SU-DHL-6 (cell line): ENCODE data around the gene TBC1D22A.
"Not testable (repeated sequence)": the region's sequence is repeated elsewhere in the genome, so short reads cannot be mapped to it uniquely, and the experiment has no call there.

ENCODE experiments used
- H2AFZ ChIP-seq: fragments of 200-600 bp; sonication (generic); 2 replicates; pipeline ENCODE4 v1.6.1; 2014; ENCODE audit warnings: low read depth, mild to moderate bottlenecking, moderate library complexity, mixed read lengths, antibody characterized with exemption, low read length; ENCODE audit not compliant: severe bottlenecking
- H3F3A ChIP-seq: fragments of 200-600 bp; shearing (Covaris generic); 2 replicates; pipeline ENCODE4 v1.6.0; 2016; ENCODE audit warnings: antibody characterized with exemption, mild to moderate bottlenecking; ENCODE audit not compliant: insufficient read depth
- H3K27ac ChIP-seq: fragments of 200-600 bp; sonication (generic); 2 replicates; pipeline ENCODE4 v1.5.1; 2016; ENCODE audit warnings: low read depth, mild to moderate bottlenecking, low read length, moderate library complexity, mixed read lengths
- H3K27me3 ChIP-seq: fragments of 200-600 bp; sonication (generic), shearing (Covaris generic); 2 replicates; pipeline ENCODE4 v1.6.0; 2014; ENCODE audit warnings: mild to moderate bottlenecking, low read length
- H3K36me3 ChIP-seq: fragments of 200-600 bp; sonication (generic); 2 replicates; pipeline ENCODE4 v1.6.1; 2014; ENCODE audit warnings: mild to moderate bottlenecking, low read length, mixed read lengths
- H3K4me2 ChIP-seq: fragments of 300-600, 200-600 bp; shearing (Covaris generic), sonication (generic); 2 replicates; pipeline ENCODE4 v1.6.0; 2014; ENCODE audit warnings: low read length, low read depth, mild to moderate bottlenecking; ENCODE audit not compliant: poor library complexity, severe bottlenecking
- H3K4me3 ChIP-seq: fragments of 200-600 bp; sonication (generic); 2 replicates; pipeline ENCODE4 v1.5.1; 2014; ENCODE audit warnings: antibody characterized with exemption, low read length, mild to moderate bottlenecking, mixed read lengths; ENCODE audit not compliant: insufficient read depth, poor library complexity, severe bottlenecking
- H3K79me2 ChIP-seq: fragments of 200-600 bp; sonication (generic); 2 replicates; pipeline ENCODE4 v1.6.1; 2014; ENCODE audit warnings: mild to moderate bottlenecking, low read length, moderate library complexity; ENCODE audit not compliant: insufficient read depth
- H3K9ac ChIP-seq: fragments of 200-600 bp; sonication (generic); 2 replicates; pipeline ENCODE4 v1.7.0; 2014; ENCODE audit warnings: mild to moderate bottlenecking, low read length
- H3K9me2 ChIP-seq: fragments of 200-600 bp; sonication (generic); replicated peaks from 2 replicates; pipeline ENCODE4 v1.6.1; 2014; ENCODE audit warnings: low read length; ENCODE audit not compliant: insufficient read depth
- H3K9me3 ChIP-seq: fragments of 200-600 bp; sonication (generic); 2 replicates; pipeline ENCODE4 v1.6.1; 2014; ENCODE audit warnings: low read length, mixed read lengths; ENCODE audit not compliant: insufficient read depth
- H4K20me1 ChIP-seq: fragments of 200-600 bp; sonication (generic); 2 replicates; pipeline ENCODE4 v1.6.1; 2014; ENCODE audit warnings: low read depth, mild to moderate bottlenecking, antibody characterized with exemption, low read length, moderate library complexity, mixed read lengths
- CTCF ChIP-seq: fragments of 200-600 bp; sonication (generic); IDR thresholded peaks from one replicate; pipeline ENCODE4 v1.5.1; 2017; ENCODE audit warnings: antibody characterized with exemption, mild to moderate bottlenecking, low read length, moderate library complexity; ENCODE audit not compliant: insufficient read depth, poor library complexity, severe bottlenecking
- EZH2phosphoT487 ChIP-seq: fragments of 200-600 bp; sonication (generic), shearing (Covaris generic); conservative IDR thresholded peaks from 2 replicates; pipeline ENCODE4 v1.6.1; 2018; ENCODE audit warnings: mild to moderate bottlenecking, antibody characterized with exemption, low read length, moderate library complexity, mixed read lengths

TBC1D22A gene

DNA sequence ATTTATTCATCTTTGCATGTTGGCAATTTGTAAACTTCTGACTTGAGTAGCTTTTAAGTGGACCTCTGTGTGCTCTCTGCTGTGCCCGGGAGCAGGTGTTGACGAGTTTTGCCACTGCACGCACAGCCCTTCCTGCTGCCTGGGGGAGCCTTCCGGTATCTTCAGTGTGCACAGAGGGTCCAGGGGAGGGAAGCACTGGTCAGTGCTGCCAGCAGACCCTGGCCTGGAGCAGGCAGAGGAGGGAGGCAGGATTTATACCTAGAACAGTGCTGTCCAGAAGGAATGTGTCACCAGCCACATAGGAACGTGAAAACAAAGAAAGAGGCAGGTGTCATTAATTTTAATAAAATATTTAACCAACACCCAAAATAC lies 403.6 kb downstream of the TBC1D22A start:
- Histone ChIP-seq H3K27me3 (no peaks in the 10 kb centered on the region), H3K27ac (peak overlapping the region; percentile 84), H3F3A (peaks cover 7% of the 10 kb centered on the region; the same call in 1 of the 2 replicates), H3K79me2 (no peaks in the 10 kb centered on the region), H2AFZ (no peak overlapping the region), H3K36me3 (0 out of 2 replicates have a peak, but pooled peaks cover 7% of the 10 kb centered on the region), H4K20me1 (no peaks in the 10 kb centered on the region), H3K4me2 (peak overlapping the region; percentile 36), H3K9me2 (no peaks in the 10 kb centered on the region), H3K9me3 (no peaks in the 10 kb centered on the region; the same call in 1 of the 2 replicates), H3K9ac (0 out of 2 replicates have a peak overlapping the region, but pooled peaks have one; percentile 2), H3K4me3 (no peak overlapping the region)
- TF ChIP-seq CTCF: no peak
- TF ChIP-seq EZH2phosphoT487: no peak

- Histone ChIP-seq H3K4me2 (peak overlapping the region; percentile 36), H4K20me1 (no peaks in the 10 kb centered on the region), H3K27ac (peak overlapping the region; percentile 84), H2AFZ (no peak overlapping the region), H3K4me3 (no peak overlapping the region), H3K79me2 (no peaks in the 10 kb centered on the region), H3K9me2 (no peaks in the 10 kb centered on the region), H3K36me3 (0 out of 2 replicates have a peak, but pooled peaks cover 7% of the 10 kb centered on the region), H3K9me3 (no peaks in the 10 kb centered on the region; the same call in 1 of the 2 replicates), H3K27me3 (no peaks in the 10 kb centered on the region), H3F3A (peaks cover 7% of the 10 kb centered on the region; the same call in 1 of the 2 replicates), H3K9ac (no peak overlapping the region)
- no peak for TF ChIP-seq EZH2phosphoT487
- TF ChIP-seq CTCF: no peak
Observed at GRCh38 chr22:47166446-47167016, 404.1 kb downstream of the TBC1D22A start.

GRCh38 chr22:47167056-47167455 lies 404.6 kb downstream of the TBC1D22A start:
- H3K4me3 ChIP-seq: no peak overlapping the region
- peaks cover 7% of the 10 kb centered on the region; the same call in 1 of the 2 replicates for H3F3A ChIP-seq
- no peak overlapping the region for H3K9ac ChIP-seq
- no peaks in the 10 kb centered on the region for H3K27me3 ChIP-seq
- 0 out of 2 replicates have a peak, but pooled peaks cover 7% of the 10 kb centered on the region for H3K36me3 ChIP-seq
- peak overlapping the region; percentile 84; the same call in 1 of the 2 replicates for H3K27ac ChIP-seq
- no peak overlapping the region for H2AFZ ChIP-seq
- no peaks in the 10 kb centered on the region; the same call in 1 of the 2 replicates for H3K9me3 ChIP-seq
- H4K20me1 ChIP-seq: no peaks in the 10 kb centered on the region
- no peaks in the 10 kb centered on the region for H3K79me2 ChIP-seq
- H3K9me2 ChIP-seq: no peaks in the 10 kb centered on the region
- H3K4me2 ChIP-seq: no peak overlapping the region
- TF ChIP-seq CTCF (no peak), EZH2phosphoT487 (no peak)

GRCh38 chr22:47167921-47168320 lies 405.5 kb downstream of the TBC1D22A start:
- H3K36me3 ChIP-seq, H3K79me2 ChIP-seq, H4K20me1 ChIP-seq, H3K9me3 ChIP-seq, H3F3A ChIP-seq, H3K27ac ChIP-seq, H3K9ac ChIP-seq, H3K9me2 ChIP-seq, H2AFZ ChIP-seq, H3K4me2 ChIP-seq, H3K27me3 ChIP-seq, H3K4me3 ChIP-seq: not testable (repeated sequence)
